Measurements from ENCODE around the gene RINL. TPM values are rescaled to one million over a fixed set of nuclear protein-coding genes. Genes with fewer than 3 reads are reported as not detected.

The RINL gene
- total and polyA plus RNA-seq, 5 experiments from 2014 or later, result 29.9 to 64.7 (median 52.9) TPM

DNA sequence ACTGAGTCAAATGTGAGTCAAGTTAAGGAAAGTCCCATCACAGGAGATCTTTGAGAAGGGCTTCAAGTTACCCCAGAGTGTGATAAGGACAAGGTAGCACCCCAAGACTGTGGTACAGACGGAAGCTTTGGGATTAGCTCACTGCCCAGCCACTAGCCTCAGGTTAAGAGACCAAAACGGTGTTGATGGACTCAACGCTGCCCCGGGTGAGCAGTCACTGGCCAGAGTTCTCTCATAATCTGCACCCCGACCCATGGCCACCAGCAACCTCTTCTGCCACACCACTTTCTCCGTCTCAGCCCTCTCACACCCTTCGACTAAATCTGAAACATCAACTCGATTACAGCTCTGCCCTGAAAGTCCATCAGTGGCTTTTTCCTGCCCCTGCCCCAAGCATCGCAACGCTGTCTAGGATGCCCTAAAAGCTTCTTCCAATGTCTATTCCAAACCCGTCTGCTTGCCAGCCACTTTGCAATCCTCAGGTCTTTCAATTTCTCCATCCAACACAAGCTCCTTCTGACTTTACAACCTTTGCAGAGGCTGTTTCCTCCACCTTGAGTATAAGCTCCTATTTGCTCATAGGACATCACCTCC is 33.9 kb downstream of the RINL start:
- peaks cover 41 to 94% (median 87%) of the 10 kb centered on the region in 4 donors for H3K4me1 Mint-ChIP-seq
- POLR2A ChIA-PET, result interaction anchor here (0.6 to 3.1 kb wide), 8 partner anchors 10 to 591 kb away, joined by 3 to 37 read pairs (median 3); partner anchors contain the start of genes ECH1, RINL and RPS16
- peaks cover 9 to 98% (median 49%) of the 10 kb centered on the region in 3 donors for H3K36me3 Mint-ChIP-seq
- H3K4me3 Mint-ChIP-seq, result peak overlapping the region in 9 of 10 donors; percentile 4 to 91 (median 82)
- H3K9me3 Mint-ChIP-seq, result peaks cover 0 to 4% (median 0%) of the 10 kb centered on the region in 9 donors
- no peak for DNase-seq
- H3K27me3 Mint-ChIP-seq, result peaks cover 0 to 5% (median 0%) of the 10 kb centered on the region in 5 donors
- no peak for ATAC-seq
- peak overlapping the region; percentile 40 to 98 (median 86) for H3K27ac Mint-ChIP-seq

DNA sequence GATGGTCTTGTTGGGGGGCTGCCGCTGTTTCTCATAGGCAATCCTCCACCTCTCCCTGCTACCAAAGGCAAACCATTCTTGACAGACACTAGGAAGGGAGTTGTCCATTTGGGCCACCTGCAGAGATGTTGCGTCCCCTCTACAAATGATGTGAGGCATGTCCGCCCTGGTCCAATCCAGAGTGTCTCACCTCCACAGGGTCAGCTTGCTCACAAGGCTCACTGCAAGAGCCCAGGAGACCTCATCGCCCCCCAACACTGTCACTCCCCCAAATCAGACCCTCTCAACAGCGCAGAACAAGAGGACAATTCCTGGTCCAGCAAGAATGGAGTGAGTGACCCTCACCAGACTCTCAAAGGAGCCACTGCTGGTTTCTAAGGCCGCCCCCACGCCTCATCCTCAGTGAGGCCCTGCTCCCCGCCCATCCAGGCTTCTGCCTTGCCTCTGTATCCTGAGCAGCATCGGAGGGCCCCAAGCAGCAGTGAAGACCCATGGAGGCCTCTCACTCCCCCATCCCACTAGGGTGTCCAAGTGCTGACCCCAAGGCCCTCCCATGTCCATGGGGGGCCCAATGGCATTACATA is 34.8 kb downstream of the RINL start:
- DNase-seq, result no peak
- Mint-ChIP-seq H3K4me1 (peaks cover 37 to 93% (median 87%) of the 10 kb centered on the region in 4 donors), H3K36me3 (peaks cover 9 to 98% (median 47%) of the 10 kb centered on the region in 3 donors), H3K4me3 (peak overlapping the region; percentile 8 to 91 (median 85)), H3K27ac (peak overlapping the region; percentile 40 to 98 (median 92)), H3K9me3 (peaks cover 0 to 4% (median 0%) of the 10 kb centered on the region in 9 donors), H3K27me3 (peaks cover 0 to 5% (median 0%) of the 10 kb centered on the region in 5 donors)
- ATAC-seq, result no peak
- POLR2A ChIA-PET, result interaction anchor here (0.6 to 3.1 kb wide), 10 partner anchors 9 to 103 kb away, joined by 3 to 37 read pairs (median 14); partner anchors contain the start of genes ECH1, NFKBIB, RINL and SIRT2

DNA sequence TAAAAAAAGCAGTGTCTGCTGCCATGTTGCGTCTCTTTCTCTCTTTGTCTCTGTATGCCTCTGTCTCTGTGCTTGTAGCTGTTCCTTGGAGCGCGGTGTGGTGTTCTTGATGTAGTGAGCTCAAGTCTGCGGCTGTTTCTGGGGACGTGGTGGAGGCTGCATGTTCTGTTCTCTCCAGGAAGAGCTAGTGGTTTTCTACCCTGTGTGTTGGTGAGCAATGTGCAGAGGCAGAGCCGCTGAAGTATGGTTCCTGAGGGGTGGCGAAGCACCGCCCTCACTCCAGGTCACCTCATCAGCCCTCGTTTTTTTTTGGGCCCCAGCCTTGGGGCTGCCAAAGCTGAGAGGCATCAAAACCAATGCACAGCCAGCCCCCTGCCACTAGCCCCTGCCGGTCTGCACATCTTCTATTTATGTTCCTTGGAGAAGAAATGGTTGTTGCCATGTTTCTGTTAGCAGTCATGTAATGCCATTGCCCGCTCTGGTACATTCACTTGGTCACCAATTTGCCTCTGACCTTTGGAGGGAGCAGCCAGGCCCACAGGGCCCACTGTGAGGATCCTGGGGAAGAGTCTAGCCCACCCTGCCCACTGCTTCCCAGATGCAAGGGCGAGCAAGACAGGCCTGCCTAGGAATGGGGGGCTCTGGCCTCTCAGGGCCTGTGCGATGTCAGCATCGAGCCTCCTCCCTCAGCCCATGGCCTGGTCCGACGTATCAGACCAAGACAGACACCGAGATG is 35.5 kb downstream of the RINL start:
- H3K36me3 Mint-ChIP-seq, result peaks cover 9 to 98% (median 47%) of the 10 kb centered on the region in 3 donors

DNA sequence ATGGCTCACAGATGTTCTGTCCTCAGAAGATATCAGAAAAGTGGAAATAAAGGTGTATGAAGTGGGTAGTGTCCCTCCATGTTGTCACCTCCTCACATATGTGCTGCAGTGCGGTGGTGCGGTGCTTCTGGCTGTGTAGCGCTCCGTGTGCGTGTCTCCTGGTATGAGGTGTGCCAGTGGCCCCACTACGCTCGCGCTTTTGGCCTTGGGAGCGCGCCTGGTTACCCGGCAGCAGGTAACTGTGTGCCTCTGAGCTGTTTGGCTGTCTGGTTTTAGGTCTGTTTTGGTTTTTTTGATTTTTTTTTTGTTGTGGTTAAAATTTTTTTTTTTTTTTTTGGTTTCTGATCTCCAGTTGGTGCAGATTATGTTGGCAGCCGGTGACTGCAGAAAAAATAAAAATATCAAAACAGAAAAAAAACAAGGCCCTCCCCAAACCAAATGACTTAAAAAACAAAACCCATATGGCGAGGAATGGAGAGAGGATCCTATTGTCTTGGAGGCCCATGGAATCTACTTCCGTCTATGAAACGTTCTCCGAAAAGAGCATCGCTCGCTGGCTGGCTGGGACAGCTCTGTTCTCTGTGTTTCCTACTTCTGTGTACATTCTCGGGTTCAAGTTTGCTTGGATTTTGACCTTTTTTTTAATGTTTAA is 36.2 kb downstream of the RINL start:
- peak; percentile 68 to 73 for ATAC-seq
- H3K4me1 Mint-ChIP-seq, result peaks cover 34 to 79% (median 74%) of the 10 kb centered on the region in 4 donors
- POLR2A ChIA-PET, result interaction anchor here (0.5 to 3.1 kb wide), 20 partner anchors 8 to 1443 kb away, joined by 3 to 37 read pairs (median 5); partner anchors contain the start of genes ACTN4, ECH1, EIF3K and NFKBIB
- DNase-seq, result peak in 9 of 10 donors; percentile 54 to 85 (median 74)
- peak overlapping the region; percentile 86 to 98 (median 94) for H3K27ac Mint-ChIP-seq
- peaks cover 0 to 5% (median 0%) of the 10 kb centered on the region in 5 donors for H3K27me3 Mint-ChIP-seq
- H3K9me3 Mint-ChIP-seq, result peaks cover 0 to 4% (median 0%) of the 10 kb centered on the region in 9 donors
- H3K4me3 Mint-ChIP-seq, result peak overlapping the region; percentile 73 to 91 (median 86)
- peaks cover 9 to 98% (median 52%) of the 10 kb centered on the region in 3 donors for H3K36me3 Mint-ChIP-seq

More for the DNA sequence above, 35.5 kb downstream of the RINL start:
- DNase-seq (peak; percentile 27 to 86 (median 71)), ATAC-seq (peak; percentile 86)
- POLR2A ChIA-PET, result interaction anchor here (0.5 to 3.1 kb wide), 21 partner anchors 9 to 301 kb away, joined by 3 to 37 read pairs (median 5); partner anchors contain the start of genes ACTN4, ECH1, EIF3K and NFKBIB
- Mint-ChIP-seq H3K9me3 (peaks cover 0 to 4% (median 0%) of the 10 kb centered on the region in 9 donors), H3K4me3 (peak overlapping the region; percentile 73 to 91 (median 86)), H3K27me3 (peaks cover 0 to 5% (median 0%) of the 10 kb centered on the region in 5 donors), H3K4me1 (peaks cover 34 to 86% (median 80%) of the 10 kb centered on the region in 4 donors), H3K27ac (peak overlapping the region; percentile 86 to 98 (median 94))

DNA sequence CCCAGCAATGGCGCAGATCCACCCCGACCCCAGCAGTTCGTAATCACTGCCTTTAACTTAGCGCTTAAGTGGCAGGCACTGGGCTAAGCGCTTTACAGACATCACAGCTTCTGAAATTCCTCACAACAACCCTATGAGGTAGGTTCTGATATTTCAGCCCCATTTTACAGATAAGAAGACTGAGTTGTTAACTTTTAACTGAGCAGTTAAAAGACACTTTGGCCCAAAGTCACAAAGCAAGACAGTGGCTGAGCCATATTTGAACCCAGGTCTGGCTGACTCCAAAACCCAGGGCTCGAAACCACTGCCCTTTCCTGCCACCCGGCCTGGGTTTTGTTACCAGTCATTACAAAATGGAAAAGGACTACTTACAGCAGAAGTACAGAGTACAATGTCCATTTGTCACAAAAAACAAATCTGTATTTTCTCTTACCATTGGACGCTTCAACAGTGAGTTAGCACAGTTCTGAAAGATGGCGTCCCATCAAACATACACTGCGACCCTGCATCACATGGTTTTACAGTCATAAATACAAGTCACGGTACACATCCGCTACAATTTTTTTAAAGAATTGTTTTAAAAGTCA is 36.8 kb downstream of the RINL start:
- POLR2A ChIA-PET, result interaction anchor here (0.6 to 4.0 kb wide), 14 partner anchors 8 to 1443 kb away, joined by 3 to 37 read pairs (median 10); partner anchors contain the start of genes ECH1, EIF3K and RINL
- H3K36me3 Mint-ChIP-seq, result peaks cover 9 to 99% (median 53%) of the 10 kb centered on the region in 3 donors
- ATAC-seq (no peak), DNase-seq (no peak)
- peak overlapping the region in 9 of 10 donors; percentile 66 to 90 (median 81) for H3K4me3 Mint-ChIP-seq
- H3K4me1 Mint-ChIP-seq, result peaks cover 34 to 74% (median 71%) of the 10 kb centered on the region in 4 donors
- peaks cover 0 to 4% (median 0%) of the 10 kb centered on the region in 9 donors for H3K9me3 Mint-ChIP-seq
- peaks cover 0 to 5% (median 0%) of the 10 kb centered on the region in 5 donors for H3K27me3 Mint-ChIP-seq
- H3K27ac Mint-ChIP-seq, result peak overlapping the region; percentile 86 to 98 (median 94)

DNA sequence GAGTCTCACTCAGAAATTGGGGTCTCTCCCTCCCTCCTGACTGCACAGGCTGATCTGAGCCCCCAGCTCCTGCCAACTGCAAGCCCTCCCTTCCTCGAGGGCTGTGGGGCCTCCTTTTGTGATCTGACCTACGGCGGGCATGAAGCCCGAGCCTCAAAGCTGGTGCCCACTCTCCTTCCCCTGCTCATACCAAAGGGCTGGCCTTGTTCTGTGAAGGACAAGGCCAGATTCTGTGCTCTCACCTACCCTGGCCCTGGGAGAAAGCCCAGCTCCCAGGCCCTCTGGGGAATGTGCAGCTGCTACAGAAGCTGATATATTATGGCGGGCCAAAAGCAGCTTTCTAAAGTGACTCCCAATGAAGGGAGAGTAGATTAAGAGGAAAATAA is 37.5 kb downstream of the RINL start:
- H3K4me1 Mint-ChIP-seq, result peaks cover 33 to 67% (median 64%) of the 10 kb centered on the region in 4 donors
- H3K36me3 Mint-ChIP-seq, result peaks cover 8 to 99% (median 49%) of the 10 kb centered on the region in 3 donors
- peaks cover 0 to 4% (median 0%) of the 10 kb centered on the region in 9 donors for H3K9me3 Mint-ChIP-seq
- H3K27me3 Mint-ChIP-seq, result peaks cover 0 to 5% (median 0%) of the 10 kb centered on the region in 5 donors
- H3K27ac Mint-ChIP-seq, result peak overlapping the region in 9 of 10 donors; percentile 73 to 98 (median 91)
- POLR2A ChIA-PET, result interaction anchor here (0.5 to 4.0 kb wide), 9 partner anchors 9 to 102 kb away, joined by 3 to 37 read pairs (median 13); partner anchors contain the start of genes ECH1 and RINL
- DNase-seq, result no peak
- ATAC-seq, result no peak
- peak overlapping the region in 7 of 10 donors; percentile 64 to 87 (median 73) for H3K4me3 Mint-ChIP-seq

DNA sequence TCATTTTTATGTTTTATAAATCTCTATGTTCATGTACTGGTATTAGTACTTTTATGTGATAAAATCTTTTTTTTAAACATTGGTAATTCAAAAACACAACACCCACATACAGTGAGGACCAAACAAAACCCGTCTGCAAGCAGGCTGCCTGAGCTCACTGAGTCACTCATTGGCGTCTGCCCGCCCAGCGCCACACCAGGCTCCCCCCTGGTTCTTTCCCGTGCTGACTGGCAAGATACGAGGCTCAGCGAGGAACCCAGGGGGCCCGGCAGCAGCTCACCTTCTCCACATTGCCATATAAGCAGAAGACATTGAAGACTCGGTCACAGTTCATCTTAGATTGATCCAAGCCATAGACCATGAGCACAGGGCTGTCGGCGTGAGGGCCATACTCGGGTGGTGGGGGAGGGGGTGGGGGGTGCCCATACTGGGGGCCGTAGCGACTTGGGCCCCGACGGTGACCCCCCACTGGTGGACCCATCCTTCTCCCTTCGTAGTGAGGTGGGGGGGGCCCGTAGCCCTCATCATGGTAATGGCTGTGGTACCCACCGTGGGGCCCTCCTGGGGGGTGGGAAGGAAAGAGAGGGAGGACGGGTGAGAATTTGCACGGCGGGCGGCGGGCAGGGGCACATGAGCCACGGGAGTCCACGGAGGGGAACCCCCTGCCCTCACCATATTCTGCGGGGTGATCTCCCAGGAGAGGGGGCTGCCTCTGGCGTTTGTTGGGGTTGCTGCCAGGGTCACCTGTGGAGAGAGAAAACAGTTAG is 38.1 kb downstream of the RINL start:
- Mint-ChIP-seq H3K27me3 (peaks cover 0 to 5% (median 0%) of the 10 kb centered on the region in 5 donors), H3K36me3 (peaks cover 5 to 96% (median 45%) of the 10 kb centered on the region in 3 donors), H3K4me1 (peaks cover 29 to 62% (median 60%) of the 10 kb centered on the region in 4 donors), H3K27ac (peak overlapping the region in 7 of 10 donors; percentile 25 to 98 (median 74)), H3K4me3 (peak overlapping the region in 3 of 10 donors; percentile 57 to 63 (median 57)), H3K9me3 (peaks cover 0 to 4% (median 0%) of the 10 kb centered on the region in 9 donors)
- no peak for DNase-seq
- no peak for ATAC-seq
- POLR2A ChIA-PET, result interaction anchor here (0.5 to 4.0 kb wide), 9 partner anchors 8 to 70 kb away, joined by 3 to 37 read pairs (median 6); partner anchors contain the start of genes ECH1 and RINL

DNA sequence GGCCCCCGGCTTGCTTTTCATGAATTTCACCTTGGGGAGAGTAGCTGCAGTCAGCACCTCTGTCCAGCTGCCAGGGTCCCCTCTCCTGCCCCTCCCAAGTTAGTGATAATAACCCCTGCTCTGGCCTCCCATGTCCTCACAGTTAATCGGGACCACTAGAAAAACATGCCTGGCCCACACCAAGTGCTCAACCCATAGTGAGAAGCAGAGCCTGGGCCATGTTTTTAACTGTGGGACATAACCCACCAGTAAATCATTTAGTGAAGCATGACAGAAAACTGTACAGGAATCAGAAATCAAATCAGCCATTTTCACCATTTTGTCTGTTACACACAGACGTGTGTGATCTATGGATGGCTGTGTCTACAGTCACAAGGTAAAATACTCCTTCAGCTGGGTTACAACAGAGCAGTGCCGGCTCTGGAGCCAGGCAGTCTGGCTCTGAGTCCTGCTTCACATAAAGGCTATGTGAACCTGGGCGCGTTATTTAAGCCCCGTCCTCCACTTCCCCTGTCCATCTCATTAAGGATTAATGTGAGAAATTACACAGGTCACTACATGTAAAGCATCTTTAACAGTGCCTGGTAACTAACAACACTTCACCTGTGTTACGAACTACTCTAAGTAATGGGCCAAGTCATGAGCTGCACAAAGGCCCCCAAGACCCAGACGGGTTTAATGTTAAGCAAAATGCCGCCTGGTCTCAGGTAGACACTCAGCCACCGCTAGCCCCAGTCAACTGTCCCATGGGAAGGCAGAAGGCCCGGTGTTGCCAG is 38.9 kb downstream of the RINL start:
- POLR2A ChIA-PET, result interaction anchor here (0.6 to 4.0 kb wide), 3 partner anchors 10 to 36 kb away, joined by 3 to 26 read pairs (median 6); no protein-coding TSS in a partner anchor
- peaks cover 0 to 4% (median 0%) of the 10 kb centered on the region in 9 donors for H3K9me3 Mint-ChIP-seq
- peaks cover 0 to 5% (median 0%) of the 10 kb centered on the region in 5 donors for H3K27me3 Mint-ChIP-seq
- no peak for ATAC-seq
- no peak overlapping the region for H3K4me3 Mint-ChIP-seq
- no peak for DNase-seq
- peaks cover 25 to 55% (median 54%) of the 10 kb centered on the region in 4 donors for H3K4me1 Mint-ChIP-seq
- peak overlapping the region in 7 of 10 donors; percentile 22 to 92 (median 52) for H3K27ac Mint-ChIP-seq
- H3K36me3 Mint-ChIP-seq, result peaks cover 5 to 88% (median 42%) of the 10 kb centered on the region in 3 donors

DNA sequence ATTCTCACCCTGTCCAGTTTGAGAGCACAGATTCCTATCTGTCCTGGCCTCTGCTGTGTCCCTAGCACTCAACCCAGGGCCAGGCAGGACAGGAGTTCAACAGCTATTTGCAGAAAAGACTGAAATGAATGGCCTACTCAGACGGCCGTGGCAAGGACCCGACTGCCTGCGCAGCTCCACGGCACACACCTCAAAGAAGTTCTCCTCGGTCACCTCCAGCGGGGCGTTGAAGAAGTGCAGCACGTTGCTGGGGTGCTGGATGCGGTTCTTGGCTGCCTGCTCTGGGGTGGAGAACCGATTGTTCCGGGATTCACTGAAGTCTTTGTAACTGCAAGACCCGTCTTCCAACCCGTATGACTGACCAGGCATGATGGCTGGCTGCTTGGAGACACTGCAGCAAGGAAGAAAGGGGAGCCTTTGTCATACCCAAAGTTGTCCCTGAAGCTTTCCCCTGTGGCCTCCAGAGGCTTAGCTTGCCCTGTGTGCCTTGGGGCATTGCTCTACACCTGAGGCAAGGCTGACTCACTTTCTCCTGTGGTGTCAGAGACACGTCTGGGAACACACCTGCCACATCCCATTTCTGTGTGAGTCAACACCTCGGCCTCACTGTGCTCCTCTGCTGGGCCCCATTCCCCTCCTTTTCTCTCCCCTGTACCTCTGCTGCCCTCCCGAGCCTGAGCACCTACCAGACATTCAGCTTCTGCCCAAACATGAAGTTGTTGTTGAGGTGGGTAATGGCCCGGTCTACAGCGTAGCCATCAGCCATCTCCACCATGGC is 39.7 kb downstream of the RINL start:
- Mint-ChIP-seq H3K27ac (peak overlapping the region in 7 of 10 donors; percentile 20 to 92 (median 56)), H3K4me1 (peaks cover 23 to 49% (median 46%) of the 10 kb centered on the region in 4 donors), H3K36me3 (peaks cover 5 to 80% (median 35%) of the 10 kb centered on the region in 3 donors)

More for the DNA sequence above, 39.7 kb downstream of the RINL start:
- POLR2A ChIA-PET, result interaction anchor here (0.6 to 4.0 kb wide), 5 partner anchors 11 to 34 kb away, joined by 3 to 26 read pairs (median 4); no protein-coding TSS in a partner anchor
- no peak overlapping the region for H3K4me3 Mint-ChIP-seq
- no peak for ATAC-seq
- peaks cover 0 to 5% (median 0%) of the 10 kb centered on the region in 5 donors for H3K27me3 Mint-ChIP-seq
- no peak for DNase-seq
- H3K9me3 Mint-ChIP-seq, result peaks cover 0 to 4% (median 0%) of the 10 kb centered on the region in 9 donors

All from naive thymus-derived CD8-positive, alpha-beta T cell (primary cell).